B cell (primary cell): Measurements from ENCODE around the gene GPLD1. TPM values are rescaled to one million over a fixed set of nuclear protein-coding genes. Genes with fewer than 3 reads are reported as not detected.

ENCODE experiments used
- ATAC-seq: fragments of 200-7000 bp; cut with Tn5 transposase; one replicate; pipeline ENCODE4 v1.10.0; 2021; ENCODE audit warnings: low read depth, mild to moderate bottlenecking, moderate number of reproducible peaks, moderate library complexity
- CTCF ChIA-PET: fragments of 350-600 bp; sonication (Branson Sonifier 250); formaldehyde crosslinking; loops from one replicate; lab custom pipeline; 2021; ENCODE audit warnings: antibody characterized with exemption, inconsistent platforms; lab: Charles Lee
- POLR2A ChIA-PET: fragments of 350-600 bp; sonication (Branson Sonifier 250); formaldehyde crosslinking; loops from one replicate; lab custom pipeline; 2021; ENCODE audit warnings: antibody characterized with exemption; lab: Charles Lee
- DNase-seq: peaks from one replicate; pipeline ENCODE4 v3.0.0; 2013
- H2AFZ ChIP-seq: 2 replicates; pipeline ENCODE4 v1.6.1; 2012; ENCODE audit warnings: mild to moderate bottlenecking, low read depth, low read length; ENCODE audit not compliant: insufficient read depth, poor library complexity, severe bottlenecking
- H3K27ac ChIP-seq, 2 donors: 1 replicate in 1 of 2; 2 replicates in 1 of 2; pipeline ENCODE4 v1.5.1; 2012 to 2013; ENCODE audit warnings: low read length in 2 of 2, mild to moderate bottlenecking in 2 of 2, moderate library complexity in 1 of 2
- H3K27me3 ChIP-seq, 4 experiments: fragments of 200-600 bp in 1 of 4; sonication (generic) in 1 of 4; replicated peaks in 1 of 4; 1 replicate in 2 of 4; 2 replicates in 2 of 4; pipeline versions ENCODE4 v1.6.1 to v1.7.0; 2013 to 2016; ENCODE audit warnings: low read length in 3 of 4, mild to moderate bottlenecking in 2 of 4, mixed read lengths in 1 of 4, moderate library complexity in 1 of 4; ENCODE audit not compliant: insufficient read depth in 4 of 4, control insufficient read depth in 3 of 4; ENCODE audit errors: control extremely low read depth in 1 of 4
- H3K36me3 ChIP-seq, 2 experiments: replicated peaks in 1 of 2; 1 replicate in 1 of 2; 2 replicates in 1 of 2; pipeline versions ENCODE4 v1.6.1 to v1.7.1; 2013; ENCODE audit warnings: low read length in 1 of 2; ENCODE audit not compliant: insufficient read depth in 2 of 2, control insufficient read depth in 1 of 2; ENCODE audit errors: control extremely low read depth in 1 of 2, extremely low read depth in 1 of 2
- H3K4me1 ChIP-seq, 2 donors: fragments of 200-600 bp in 1 of 2; sonication (generic) in 1 of 2; 1 replicate in 1 of 2; 2 replicates in 1 of 2; pipeline versions ENCODE4 v1.5.1 to v1.6.1; 2013 to 2017; ENCODE audit warnings: low read length in 2 of 2; ENCODE audit not compliant: control insufficient read depth in 2 of 2, insufficient read depth in 2 of 2
- H3K4me2 ChIP-seq: replicated peaks from 2 replicates; pipeline ENCODE3; 2012; ENCODE audit warnings: mild to moderate bottlenecking, low read depth, low read length; ENCODE audit not compliant: poor library complexity, severe bottlenecking
- H3K4me3 ChIP-seq, 5 experiments: fragments of 200-600 bp in 1 of 5; sonication (generic) in 1 of 5; 1 replicate in 3 of 5; 2 replicates in 2 of 5; pipeline versions ENCODE4 v1.5.1 to v1.7.0; 2011 to 2016; ENCODE audit warnings: low read length in 4 of 5, mild to moderate bottlenecking in 4 of 5, low read depth in 2 of 5, control low read depth in 1 of 5, moderate library complexity in 1 of 5; ENCODE audit not compliant: insufficient read depth in 1 of 5; ENCODE audit errors: control extremely low read depth in 1 of 5, extremely low read depth in 1 of 5
- H3K79me2 ChIP-seq: fragments of 200-600 bp; sonication (generic); one replicate; pipeline ENCODE4 v1.6.0; 2016; ENCODE audit warnings: low read length; ENCODE audit not compliant: control insufficient read depth, insufficient read depth
- H3K9ac ChIP-seq: fragments of 200-600 bp; sonication (generic); 2 replicates; pipeline ENCODE4 v1.6.1; 2017; ENCODE audit warnings: mild to moderate bottlenecking, low read length, moderate library complexity
- H3K9me3 ChIP-seq, 3 donors: one replicate each; pipeline versions ENCODE4 v1.6.1 to v1.7.1; 2013; ENCODE audit warnings: low read length in 2 of 3; ENCODE audit not compliant: control insufficient read depth in 2 of 3, insufficient read depth in 1 of 3; ENCODE audit errors: control extremely low read depth in 1 of 3
- H4K20me1 ChIP-seq: 2 replicates; pipeline ENCODE4 v1.6.0; 2012; ENCODE audit warnings: mild to moderate bottlenecking, low read length; ENCODE audit not compliant: insufficient read depth, control insufficient read depth, poor library complexity, severe bottlenecking
- H3K27ac Mint-ChIP-seq: one replicate; pipeline ENCODE4 v1.8.0; 2021; ENCODE audit warnings: mixed read lengths
- H3K27me3 Mint-ChIP-seq: one replicate; pipeline ENCODE4 v1.8.0; 2021; ENCODE audit warnings: mixed read lengths
- H3K4me1 Mint-ChIP-seq: one replicate; pipeline ENCODE4 v1.8.0; 2021; ENCODE audit warnings: mixed read lengths
- H3K4me3 Mint-ChIP-seq: one replicate; pipeline ENCODE4 v1.8.0; 2021; ENCODE audit warnings: mixed read lengths
- H3K9me3 Mint-ChIP-seq: one replicate; pipeline ENCODE4 v1.8.0; 2022; ENCODE audit warnings: mixed read lengths; ENCODE audit not compliant: insufficient read depth
- EZH2 ChIP-seq: IDR thresholded peaks from 2 replicates; pipeline ENCODE4 v1.6.1; 2012; ENCODE audit warnings: borderline replicate concordance, low read depth, mild to moderate bottlenecking, moderate library complexity, low read length; ENCODE audit not compliant: insufficient read depth, poor library complexity, severe bottlenecking
- WGBS: methylation state at CpG from one replicate; pipeline ENCODE4 v1.1.5; 2013; ENCODE audit warnings: missing lambda C conversion rate; ENCODE audit not compliant: insufficient coverage; 5-methylcytosine and 5-hydroxymethylcytosine counted together
- intact Hi-C: fragments of 100-400 bp; cut with micrococcal nuclease; formaldehyde crosslinking; loops from one replicate; pipeline ENCODE4 v1.10.0; 2022
- polyA plus RNA-seq: library from polyadenylated mRNA; depleted of rRNA; stranded (reverse); fragments of >200 nt; gene quantifications from 2 replicates; pipeline ENCODE4 v1.2.3, GENCODE V29; 2012
- total RNA-seq, 2 donors: library from RNA; stranded (reverse); fragments of 120-200 nt in 1 of 2; gene quantifications; 1 replicate in 1 of 2; 2 replicates in 1 of 2; pipeline versions ENCODE4 v1.2.3 to v1.2.4, GENCODE V29; 2013 to 2022
- TF ChIP-seq, protein P1 (sequence below): fragments of 200-600 bp; IDR thresholded peaks from one replicate; pipeline ENCODE4 v1.8.0; 2022; ENCODE audit warnings: antibody characterized with exemption, mild to moderate bottlenecking

Gene GPLD1
- total and polyA plus RNA-seq, 2 donors (not counting 1 experiment from before 2014, with no cell fraction given), result 1.9 to 7.0 TPM

DNA sequence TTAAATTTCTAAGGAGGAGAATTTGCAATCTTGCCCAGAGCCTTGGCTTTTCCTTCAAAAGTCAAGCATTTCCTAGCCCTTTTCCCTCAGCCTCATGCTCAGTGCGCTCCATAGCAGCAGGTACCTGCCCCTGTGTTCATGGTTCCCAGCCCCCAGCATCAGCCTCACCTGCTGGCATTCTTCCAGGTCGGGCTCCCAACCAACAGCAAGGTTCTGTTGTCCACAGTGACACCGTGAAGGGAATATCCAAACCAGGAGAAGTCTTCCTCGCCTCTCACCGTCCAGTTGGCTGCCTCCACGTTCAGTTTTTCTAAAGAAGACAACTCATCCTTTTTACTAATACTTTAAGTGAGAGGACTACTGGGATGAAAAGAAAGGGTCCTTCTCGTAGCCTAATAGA, 42.7 kb downstream of the GPLD1 start:
- H3K27ac Mint-ChIP-seq, result no peak overlapping the region
- Histone ChIP-seq H3K4me3 (no peak overlapping the region), H4K20me1 (no peaks in the 10 kb centered on the region), H3K9ac (no peak overlapping the region), H3K4me2 (no peak overlapping the region), H2AFZ (no peak overlapping the region), H3K9me3 (no peaks in the 10 kb centered on the region), H3K27ac (no peak overlapping the region), H3K4me1 (no peaks in the 10 kb centered on the region), H3K79me2 (no peaks in the 10 kb centered on the region), H3K27me3 (no peaks in the 10 kb centered on the region), H3K36me3 (no peaks in the 10 kb centered on the region)
- ChIA-PET CTCF (no interaction called here), POLR2A (no interaction called here)
- no peak overlapping the region for H3K4me3 Mint-ChIP-seq
- no peaks in the 10 kb centered on the region for H3K4me1 Mint-ChIP-seq
- no peaks in the 10 kb centered on the region for H3K9me3 Mint-ChIP-seq
- no peak for ATAC-seq
- intact Hi-C loops, result no loop called here
- no peaks in the 10 kb centered on the region for H3K27me3 Mint-ChIP-seq
- TF ChIP-seq EZH2, result no peak
- TF ChIP-seq, protein P1, sequence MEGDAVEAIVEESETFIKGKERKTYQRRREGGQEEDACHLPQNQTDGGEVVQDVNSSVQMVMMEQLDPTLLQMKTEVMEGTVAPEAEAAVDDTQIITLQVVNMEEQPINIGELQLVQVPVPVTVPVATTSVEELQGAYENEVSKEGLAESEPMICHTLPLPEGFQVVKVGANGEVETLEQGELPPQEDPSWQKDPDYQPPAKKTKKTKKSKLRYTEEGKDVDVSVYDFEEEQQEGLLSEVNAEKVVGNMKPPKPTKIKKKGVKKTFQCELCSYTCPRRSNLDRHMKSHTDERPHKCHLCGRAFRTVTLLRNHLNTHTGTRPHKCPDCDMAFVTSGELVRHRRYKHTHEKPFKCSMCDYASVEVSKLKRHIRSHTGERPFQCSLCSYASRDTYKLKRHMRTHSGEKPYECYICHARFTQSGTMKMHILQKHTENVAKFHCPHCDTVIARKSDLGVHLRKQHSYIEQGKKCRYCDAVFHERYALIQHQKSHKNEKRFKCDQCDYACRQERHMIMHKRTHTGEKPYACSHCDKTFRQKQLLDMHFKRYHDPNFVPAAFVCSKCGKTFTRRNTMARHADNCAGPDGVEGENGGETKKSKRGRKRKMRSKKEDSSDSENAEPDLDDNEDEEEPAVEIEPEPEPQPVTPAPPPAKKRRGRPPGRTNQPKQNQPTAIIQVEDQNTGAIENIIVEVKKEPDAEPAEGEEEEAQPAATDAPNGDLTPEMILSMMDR, result no peak
- 89% methylated on average over 2 of the region's 7 CpGs for WGBS
- no peak for DNase-seq

DNA sequence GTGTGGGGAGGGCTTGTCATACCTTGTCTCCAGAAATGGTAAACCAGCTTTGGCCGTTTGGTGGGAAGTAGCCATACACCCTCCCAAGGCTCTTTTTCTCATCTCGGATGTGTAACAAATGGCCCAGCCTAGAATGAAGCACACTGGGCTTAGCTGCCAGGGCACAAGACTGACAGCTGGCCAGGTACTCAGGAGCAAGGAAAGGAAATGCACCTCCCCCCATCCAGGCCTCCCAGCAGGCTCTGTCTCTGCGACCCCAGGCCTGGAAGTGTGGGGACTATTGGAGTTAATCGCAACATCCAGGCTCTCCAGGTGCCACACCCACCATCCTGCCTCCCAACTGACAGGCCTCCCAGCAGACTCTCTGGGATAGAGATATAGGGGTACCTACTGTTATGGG, 43.7 kb downstream of the GPLD1 start:
- POLR2A ChIA-PET, result no interaction called here
- no peak overlapping the region for H2AFZ ChIP-seq
- no peaks in the 10 kb centered on the region for H3K4me1 ChIP-seq
- H3K36me3 ChIP-seq, result no peaks in the 10 kb centered on the region
- H3K79me2 ChIP-seq, result no peaks in the 10 kb centered on the region
- H3K27me3 ChIP-seq, result no peaks in the 10 kb centered on the region
- no peaks in the 10 kb centered on the region for H4K20me1 ChIP-seq
- 100% methylated on average over 2 of the region's 4 CpGs for WGBS
- DNase-seq (no peak), ATAC-seq (no peak)
- Mint-ChIP-seq H3K27ac (no peak overlapping the region), H3K4me3 (no peak overlapping the region), H3K27me3 (no peaks in the 10 kb centered on the region), H3K9me3 (no peaks in the 10 kb centered on the region), H3K4me1 (no peaks in the 10 kb centered on the region)
- no peak overlapping the region for H3K4me3 ChIP-seq
- no peak overlapping the region for H3K4me2 ChIP-seq
- no peak overlapping the region for H3K9ac ChIP-seq
- CTCF ChIA-PET, result interaction anchor here (0.5 kb wide), 1 partner anchor 16 kb away, joined by 3 read pairs; no protein-coding TSS in a partner anchor
- no peaks in the 10 kb centered on the region for H3K9me3 ChIP-seq
- no peak for TF ChIP-seq EZH2
- TF ChIP-seq, protein P1, result no peak
- intact Hi-C loops, result no loop called here
- H3K27ac ChIP-seq, result no peak overlapping the region
